Thoracic aorta (tissue), 2 donors: Measurements from ENCODE around the gene APOA4. TPM values are rescaled to one million over a fixed set of nuclear protein-coding genes. Genes with fewer than 3 reads are reported as not detected.
A peak's percentile ranks its signal among the peaks of the same experiment; 100 is the strongest.

Experiments
- ATAC-seq: fragments of 150-250 bp; one replicate; pipeline ENCODE4 v1.8.0; 2017; ENCODE audit warnings: low read depth; ENCODE audit not compliant: insufficient number of reproducible peaks, low FRiP score
- DNase-seq: peaks from one replicate; pipeline ENCODE4 v3.0.0-alpha.2; 2020; ENCODE audit warnings: low spot score
- H3K27ac ChIP-seq, 2 donors: fragments of 200-600 bp; sonication (generic); 1 replicate in 1 of 2; 2 replicates in 1 of 2; pipeline ENCODE4 v1.5.1; 2016; ENCODE audit warnings: mild to moderate bottlenecking in 2 of 2, moderate library complexity in 2 of 2
- H3K27me3 ChIP-seq: fragments of 200-600 bp; sonication (generic); replicated peaks from 2 replicates; pipeline ENCODE4 v1.6.0; 2016; ENCODE audit warnings: mild to moderate bottlenecking; ENCODE audit not compliant: insufficient read depth
- H3K36me3 ChIP-seq: fragments of 200-600 bp; sonication (generic); one replicate; pipeline ENCODE4 v1.5.1; 2016
- H3K4me1 ChIP-seq, 2 donors: fragments of 200-600 bp; sonication (generic); 1 replicate in 1 of 2; 2 replicates in 1 of 2; pipeline versions ENCODE4 v1.5.1 to v1.6.0; 2016; ENCODE audit warnings: low read depth in 2 of 2, mild to moderate bottlenecking in 1 of 2; ENCODE audit not compliant: control insufficient read depth in 1 of 2
- H3K4me3 ChIP-seq: fragments of 200-600 bp; sonication (generic); 2 replicates; pipeline ENCODE4 v1.5.1; 2016; ENCODE audit warnings: mild to moderate bottlenecking
- H3K9me3 ChIP-seq: fragments of 200-600 bp; sonication (generic); 2 replicates; pipeline ENCODE4 v1.5.1; 2016
- total RNA-seq, 2 donors: library from RNA; depleted of rRNA; stranded (reverse); fragments of >200 nt; gene quantifications; one replicate each; pipeline versions ENCODE4 v1.1.0 to v1.2.3, GENCODE V29; 2016
- TF ChIP-seq, protein P1 (sequence below): fragments of 200-600 bp; sonication (generic); IDR thresholded peaks from one replicate; pipeline ENCODE4 v1.5.1; 2019; ENCODE audit warnings: antibody characterized with exemption

APOA4 gene
- total RNA-seq, 2 donors from 2014 or later: 0.99 TPM; not detected in 1

- TF ChIP-seq, protein P1, sequence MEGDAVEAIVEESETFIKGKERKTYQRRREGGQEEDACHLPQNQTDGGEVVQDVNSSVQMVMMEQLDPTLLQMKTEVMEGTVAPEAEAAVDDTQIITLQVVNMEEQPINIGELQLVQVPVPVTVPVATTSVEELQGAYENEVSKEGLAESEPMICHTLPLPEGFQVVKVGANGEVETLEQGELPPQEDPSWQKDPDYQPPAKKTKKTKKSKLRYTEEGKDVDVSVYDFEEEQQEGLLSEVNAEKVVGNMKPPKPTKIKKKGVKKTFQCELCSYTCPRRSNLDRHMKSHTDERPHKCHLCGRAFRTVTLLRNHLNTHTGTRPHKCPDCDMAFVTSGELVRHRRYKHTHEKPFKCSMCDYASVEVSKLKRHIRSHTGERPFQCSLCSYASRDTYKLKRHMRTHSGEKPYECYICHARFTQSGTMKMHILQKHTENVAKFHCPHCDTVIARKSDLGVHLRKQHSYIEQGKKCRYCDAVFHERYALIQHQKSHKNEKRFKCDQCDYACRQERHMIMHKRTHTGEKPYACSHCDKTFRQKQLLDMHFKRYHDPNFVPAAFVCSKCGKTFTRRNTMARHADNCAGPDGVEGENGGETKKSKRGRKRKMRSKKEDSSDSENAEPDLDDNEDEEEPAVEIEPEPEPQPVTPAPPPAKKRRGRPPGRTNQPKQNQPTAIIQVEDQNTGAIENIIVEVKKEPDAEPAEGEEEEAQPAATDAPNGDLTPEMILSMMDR: no peak
- no peak overlapping the region for H3K4me3 ChIP-seq
- DNase-seq (no peak), ATAC-seq (no peak)
- H3K36me3 ChIP-seq: peaks cover 12% of the 10 kb centered on the region
- H3K27ac ChIP-seq: peak overlapping the region in 1 of 2 donors; percentile 32
- peaks cover 18 to 25% of the 10 kb centered on the region in 2 donors for H3K4me1 ChIP-seq
- H3K9me3 ChIP-seq: no peaks in the 10 kb centered on the region
- no peaks in the 10 kb centered on the region for H3K27me3 ChIP-seq
Measured at GRCh38 chr11:116851626-116852025, 28.5 kb upstream of the APOA4 start.

DNA sequence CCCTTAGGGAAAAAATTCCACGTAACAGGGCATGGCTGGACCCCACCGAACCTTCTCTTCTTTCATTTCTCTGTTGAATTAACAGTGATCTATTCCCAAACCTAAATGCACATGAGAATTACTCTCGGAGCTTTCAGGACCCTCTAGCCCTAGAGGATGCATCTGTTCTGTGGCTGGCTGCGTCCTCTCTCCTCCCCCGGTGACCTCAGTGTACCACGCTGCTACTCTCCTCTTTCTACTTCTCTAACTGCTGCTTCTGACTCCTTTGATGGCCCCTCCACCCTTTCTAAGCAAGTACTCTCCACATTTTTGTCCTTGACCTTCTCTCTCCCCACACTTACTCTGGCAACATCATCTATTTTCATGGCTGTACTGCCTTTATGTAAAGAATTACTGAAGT lies 26.4 kb upstream of the APOA4 start:
- Histone ChIP-seq H3K36me3 (peaks cover 21% of the 10 kb centered on the region), H3K27ac (no peak overlapping the region), H3K9me3 (no peaks in the 10 kb centered on the region), H3K4me1 (peaks cover 18 to 25% of the 10 kb centered on the region in 2 donors), H3K4me3 (no peak overlapping the region), H3K27me3 (no peaks in the 10 kb centered on the region)
- DNase-seq (no peak), ATAC-seq (no peak)
- TF ChIP-seq, protein P1: no peak

DNA sequence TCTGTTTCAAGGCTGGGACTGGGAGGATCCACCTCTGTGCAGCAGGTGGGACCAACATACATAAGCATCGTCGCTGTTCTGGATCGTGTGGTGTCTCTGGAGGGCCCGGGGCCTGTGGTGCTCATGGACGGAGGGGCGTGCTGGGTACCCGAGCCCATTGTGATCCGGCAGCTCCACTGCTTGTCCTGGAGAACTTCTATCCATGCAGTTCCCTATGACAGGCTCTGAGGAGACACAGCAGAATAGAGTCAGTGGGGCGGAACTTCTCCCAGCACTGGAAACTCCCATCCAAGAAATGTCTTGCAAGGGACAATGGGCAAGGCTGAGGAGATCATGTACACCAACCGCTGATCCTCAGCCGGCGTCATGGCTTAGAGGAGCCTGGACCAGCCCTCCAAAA lies 26.0 kb upstream of the APOA4 start:
- Histone ChIP-seq H3K4me1 (peaks cover 18 to 25% of the 10 kb centered on the region in 2 donors), H3K9me3 (no peaks in the 10 kb centered on the region), H3K36me3 (peaks cover 21% of the 10 kb centered on the region), H3K27ac (no peak overlapping the region), H3K4me3 (no peak overlapping the region), H3K27me3 (no peaks in the 10 kb centered on the region)
- no peak for DNase-seq
- no peak for ATAC-seq
- TF ChIP-seq, protein P1: no peak

DNA sequence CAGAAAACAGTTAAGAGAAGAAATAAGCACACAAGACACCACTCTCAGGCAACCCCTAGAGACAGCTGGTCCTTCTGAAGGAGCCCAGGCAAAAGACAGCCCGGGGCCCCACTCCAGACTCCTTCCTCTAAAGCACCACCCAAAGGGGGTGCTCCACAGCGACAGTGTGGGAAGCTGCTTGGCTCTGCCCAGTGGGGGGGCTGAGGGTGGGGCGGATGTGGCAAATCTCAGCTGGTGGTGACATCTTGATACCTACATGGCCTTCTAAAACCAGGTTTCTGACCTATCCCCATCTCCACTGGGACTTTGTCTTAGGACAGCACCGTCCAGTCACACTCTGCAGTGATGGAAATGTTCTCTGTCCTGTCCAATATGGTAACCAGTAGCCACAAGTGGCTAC lies 24.5 kb upstream of the APOA4 start:
- Histone ChIP-seq H3K9me3 (no peaks in the 10 kb centered on the region), H3K27me3 (no peaks in the 10 kb centered on the region), H3K4me1 (peaks cover 15 to 17% of the 10 kb centered on the region in 2 donors), H3K4me3 (no peak overlapping the region), H3K27ac (no peak overlapping the region), H3K36me3 (peaks cover 29% of the 10 kb centered on the region)
- DNase-seq (no peak), ATAC-seq (no peak)
- TF ChIP-seq, protein P1: no peak

DNA sequence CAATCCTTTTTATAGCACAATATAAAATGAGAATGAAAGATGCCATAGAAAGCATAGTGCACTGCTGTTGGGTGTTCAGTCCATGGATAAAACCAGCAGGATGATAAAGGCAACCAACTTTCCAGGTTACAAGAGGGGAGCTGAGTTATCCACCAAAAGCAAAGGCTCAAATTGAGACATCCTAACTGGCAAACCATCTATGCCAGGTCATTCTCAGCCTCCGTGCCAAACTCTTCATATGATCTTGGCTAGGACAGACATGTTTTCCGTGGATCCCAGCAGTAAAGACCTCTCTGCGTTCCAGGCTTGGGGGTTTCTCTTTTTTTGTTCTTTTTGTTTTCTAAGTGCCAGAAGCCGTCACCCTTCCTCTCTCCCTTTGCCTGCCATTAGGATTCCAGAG lies 21.6 kb upstream of the APOA4 start:
- ATAC-seq: no peak
- DNase-seq: no peak
- Histone ChIP-seq H3K36me3 (peaks cover 29% of the 10 kb centered on the region), H3K4me1 (no peaks in the 10 kb centered on the region), H3K9me3 (no peaks in the 10 kb centered on the region), H3K4me3 (no peak overlapping the region), H3K27me3 (no peaks in the 10 kb centered on the region), H3K27ac (no peak overlapping the region)
- TF ChIP-seq, protein P1: no peak
